ENCODE measurements around the gene IQGAP3.

The IQGAP3 gene

GRCh38 chr1:156504821-156505678 lies 67.3 kb downstream of the IQGAP3 start:
- Histone ChIP-seq H3K4me1 (peaks cover 0 to 69% (median 62%) of the 10 kb centered on the region in 4 donors), H3K27ac (peak overlapping the region; percentile 94 to 100), H3K9me3 (no peaks in the 10 kb centered on the region), H3K27me3 (no peaks in the 10 kb centered on the region), H3K36me3 (peaks cover 0 to 4% (median 0%) of the 10 kb centered on the region in 3 donors), H3K4me3 (peak overlapping the region; percentile 29 to 48)
- intact Hi-C loops (cut with DNase I; ENCODE audit: low total_unique reads): loop anchor here (5.0 kb wide), 1 partner anchor 43 kb away; no protein-coding TSS in a partner anchor
- peak; percentile 100 for DNase-seq
- TF ChIP-seq CTCF (IDR thresholded peaks at IDR 0.05): no peak

GRCh38 chr1:156504438-156504813 lies 67.9 kb downstream of the IQGAP3 start:
- Histone ChIP-seq H3K4me1 (peaks cover 0 to 63% (median 56%) of the 10 kb centered on the region in 4 donors), H3K27me3 (no peaks in the 10 kb centered on the region), H3K27ac (peak overlapping the region; percentile 94 to 100), H3K9me3 (no peaks in the 10 kb centered on the region), H3K4me3 (peak overlapping the region; percentile 29 to 48), H3K36me3 (peaks cover 0 to 4% (median 0%) of the 10 kb centered on the region in 3 donors)
- intact Hi-C loops (cut with DNase I; ENCODE audit: low total_unique reads): loop anchor here (5.0 kb wide), 1 partner anchor 42 kb away; no protein-coding TSS in a partner anchor
- no peak for DNase-seq
- no peak for TF ChIP-seq CTCF (IDR thresholded peaks at IDR 0.05)

GRCh38 chr1:156503698-156504437 lies 68.5 kb downstream of the IQGAP3 start:
- Histone ChIP-seq H3K27ac (peak overlapping the region; percentile 94 to 100), H3K27me3 (no peaks in the 10 kb centered on the region), H3K36me3 (peaks cover 0 to 4% (median 0%) of the 10 kb centered on the region in 3 donors), H3K4me1 (peaks cover 0 to 57% (median 51%) of the 10 kb centered on the region in 4 donors), H3K9me3 (no peaks in the 10 kb centered on the region), H3K4me3 (peak overlapping the region; percentile 40 to 51)
- DNase-seq: peak in 1 of 2 donors; percentile 53
- intact Hi-C loops (cut with DNase I; ENCODE audit: low total_unique reads): loop anchor here (2.0 to 5.0 kb wide), 2 partner anchors 27 to 42 kb away; no protein-coding TSS in a partner anchor
- no peak for TF ChIP-seq CTCF (IDR thresholded peaks at IDR 0.05)

- peak; percentile 92 to 96 for DNase-seq
Observed at GRCh38 chr1:156502894-156503697, 69.3 kb downstream of the IQGAP3 start.

More at GRCh38 chr1:156502894-156503697, 69.3 kb downstream of the IQGAP3 start:
- Histone ChIP-seq H3K4me3 (peak overlapping the region; percentile 40 to 51), H3K27me3 (no peaks in the 10 kb centered on the region), H3K9me3 (no peaks in the 10 kb centered on the region), H3K4me1 (peaks cover 0 to 57% (median 48%) of the 10 kb centered on the region in 4 donors), H3K36me3 (peaks cover 0 to 4% (median 0%) of the 10 kb centered on the region in 3 donors), H3K27ac (peak overlapping the region; percentile 94 to 100)
- intact Hi-C loops (cut with DNase I; ENCODE audit: low total_unique reads): loop anchor here (2.0 to 5.0 kb wide), 2 partner anchors 26 to 41 kb away; no protein-coding TSS in a partner anchor
- no peak for TF ChIP-seq CTCF (IDR thresholded peaks at IDR 0.05)
